GM12872 (cell line): ENCODE data around the gene TUFT1.

Experiments
- CTCF ChIP-seq: IDR thresholded peaks from 3 replicates; pipeline ENCODE4 v1.5.1; 2011; ENCODE audit warnings: low read depth, mild to moderate bottlenecking, low read length, moderate library complexity; ENCODE audit not compliant: insufficient read depth

Gene TUFT1

DNA sequence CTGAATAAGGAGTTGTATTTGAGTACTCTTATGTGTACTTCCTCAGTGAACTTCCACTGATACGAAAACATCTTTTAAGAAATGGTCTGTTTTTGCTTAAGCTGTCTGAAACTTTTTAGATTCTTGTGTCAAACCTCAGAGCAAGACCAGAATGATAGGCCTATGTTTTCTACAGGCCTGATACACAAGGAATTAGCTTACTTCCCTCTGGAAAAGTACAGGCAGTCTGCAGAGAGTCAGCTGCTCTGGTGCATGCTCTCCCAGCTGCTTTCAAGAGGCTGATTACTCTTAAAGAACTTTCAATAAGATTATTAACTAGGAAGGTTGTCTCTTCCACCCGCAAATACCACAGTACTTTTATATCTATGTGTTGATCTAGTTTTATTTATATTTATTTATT lies 81.2 kb downstream of the TUFT1 start:
- TF ChIP-seq CTCF, result no peak

DNA sequence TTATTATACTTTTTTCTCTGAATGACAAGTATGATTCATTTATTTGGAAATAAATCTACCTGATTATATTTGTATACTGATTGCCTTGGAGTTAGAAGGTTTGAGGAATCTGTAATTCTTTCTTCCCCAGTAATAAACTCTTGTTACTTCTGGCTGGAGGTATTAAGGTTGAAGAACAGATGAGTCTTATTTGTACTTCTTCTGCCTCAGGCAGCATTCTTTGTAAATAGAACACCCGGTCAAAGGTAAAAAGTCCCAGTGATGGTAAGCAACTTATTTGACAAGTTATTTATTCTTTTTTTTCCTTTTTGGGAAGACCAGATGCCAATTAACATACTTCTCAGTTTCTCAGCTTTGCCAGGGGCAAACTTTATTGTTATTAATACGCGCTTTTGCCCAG lies 84.7 kb downstream of the TUFT1 start:
- no peak for TF ChIP-seq CTCF

GRCh38 chr1:151626740-151627334 lies 86.7 kb downstream of the TUFT1 start:
- TF ChIP-seq CTCF, result no peak

GRCh38 chr1:151629278-151629677 lies 89.2 kb downstream of the TUFT1 start:
- no peak for TF ChIP-seq CTCF
